KG1 (cell line): Measurements from ENCODE around the gene ARID5B.

ENCODE experiments used
- DNase-seq: peaks from one replicate; lab custom pipeline; 2025; lab: John Stamatoyannopoulos, UW

The ARID5B gene

DNA sequence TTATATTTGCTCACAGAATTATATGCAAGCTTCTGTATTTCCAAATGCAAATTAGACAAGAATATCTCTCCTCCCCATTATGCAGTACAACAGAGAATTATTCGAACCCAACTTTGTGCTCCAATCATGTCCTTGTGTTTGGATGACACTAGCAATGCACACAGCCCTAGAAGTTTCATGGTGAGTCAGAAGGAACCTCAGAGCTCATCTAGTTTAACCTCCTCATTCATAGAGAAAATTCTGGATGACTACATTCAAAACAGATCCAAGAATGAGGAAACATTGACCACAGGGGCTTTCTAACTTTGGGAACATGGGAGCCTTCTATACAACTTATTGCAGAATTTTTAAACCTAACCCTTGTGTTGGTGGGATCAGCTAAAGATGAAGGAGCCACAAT, 12.8 kb upstream of the ARID5B start:
- no peak for DNase-seq

GRCh38 chr10:61890430-61890829, 11.1 kb upstream of the ARID5B start:
- DNase-seq: no peak

DNA sequence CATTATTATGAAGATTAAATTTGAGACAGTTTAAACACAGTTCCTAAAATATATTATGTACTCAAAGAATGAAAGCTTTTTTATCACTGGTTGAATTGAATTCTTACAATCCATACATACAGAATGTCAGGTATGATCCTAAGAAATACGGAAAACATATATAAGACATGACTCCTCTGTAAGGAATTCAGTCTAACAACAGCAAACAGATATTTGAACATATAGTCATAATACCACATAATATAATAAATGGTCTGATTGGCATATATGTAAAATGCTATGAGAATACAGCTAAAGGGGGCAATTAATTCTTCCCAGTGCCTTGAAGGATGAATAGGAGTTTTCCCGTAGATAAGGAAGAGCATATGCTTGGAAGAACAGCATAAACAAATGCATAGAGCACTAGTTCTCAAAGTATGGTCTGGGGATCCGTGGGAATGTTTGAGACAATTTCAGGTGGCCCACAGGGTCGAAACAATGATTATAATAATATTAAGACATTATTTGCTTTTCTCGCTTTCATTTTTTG, 10.6 kb upstream of the ARID5B start:
- DNase-seq: no peak

DNA sequence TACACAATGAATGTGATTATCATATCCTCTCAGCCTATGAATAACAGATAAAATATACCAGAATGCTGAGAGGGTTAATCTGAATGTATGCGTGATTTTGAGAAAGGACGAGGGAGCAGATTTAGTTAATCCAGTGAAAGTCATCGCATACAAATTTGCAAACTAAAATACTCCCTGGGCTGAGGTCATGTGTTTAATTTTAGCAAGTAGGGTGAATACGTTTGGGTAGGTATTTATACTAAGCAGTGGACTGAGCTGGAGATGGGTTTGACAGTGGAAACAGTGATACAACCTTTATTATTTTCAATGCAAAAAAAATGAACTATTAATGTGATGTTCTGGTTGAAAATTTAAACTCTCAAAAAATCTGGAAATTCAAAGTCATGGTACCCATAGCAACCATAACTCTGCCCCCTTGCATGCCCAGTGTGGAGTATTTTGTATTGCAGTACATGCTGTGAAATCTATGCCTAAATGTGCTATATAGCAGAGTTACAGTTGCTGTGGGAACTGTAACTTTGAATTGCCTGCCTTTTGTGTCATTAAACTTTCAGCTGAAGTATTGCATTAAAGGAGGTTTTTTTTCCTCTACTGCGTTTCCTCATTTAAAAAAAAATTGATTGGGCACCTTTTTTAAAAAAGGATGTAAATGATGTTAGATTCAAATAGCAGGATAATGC, 9.5 kb upstream of the ARID5B start:
- no peak for DNase-seq

DNA sequence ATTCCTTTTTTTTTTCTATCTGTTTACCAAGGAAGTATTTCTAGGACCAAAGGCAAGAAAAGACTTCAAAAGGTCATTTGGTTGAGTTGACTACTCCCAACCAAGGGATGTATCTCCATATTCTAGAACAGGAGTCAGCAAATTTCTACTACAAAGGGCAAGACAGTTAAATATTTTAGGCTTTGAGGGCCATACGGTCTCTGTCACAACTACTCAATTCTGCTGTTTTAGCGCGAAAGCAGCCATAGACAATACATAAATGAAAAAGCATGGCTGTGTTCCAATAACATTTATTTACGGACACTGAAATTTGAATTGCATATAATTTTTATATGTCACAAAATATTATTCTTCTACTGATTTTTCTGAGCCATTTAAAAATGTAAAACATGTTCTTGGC, 8.5 kb upstream of the ARID5B start:
- DNase-seq: no peak

- no peak for DNase-seq
Measured at GRCh38 chr10:61894133-61894532, 7.4 kb upstream of the ARID5B start.

- no peak for DNase-seq
Measured at GRCh38 chr10:61895898-61896600, 5.5 kb upstream of the ARID5B start.

- peak; percentile 22 for DNase-seq
Measured at GRCh38 chr10:61896854-61897661, 4.4 kb upstream of the ARID5B start.

GRCh38 chr10:61897671-61898434, 3.6 kb upstream of the ARID5B start:
- no peak for DNase-seq

DNA sequence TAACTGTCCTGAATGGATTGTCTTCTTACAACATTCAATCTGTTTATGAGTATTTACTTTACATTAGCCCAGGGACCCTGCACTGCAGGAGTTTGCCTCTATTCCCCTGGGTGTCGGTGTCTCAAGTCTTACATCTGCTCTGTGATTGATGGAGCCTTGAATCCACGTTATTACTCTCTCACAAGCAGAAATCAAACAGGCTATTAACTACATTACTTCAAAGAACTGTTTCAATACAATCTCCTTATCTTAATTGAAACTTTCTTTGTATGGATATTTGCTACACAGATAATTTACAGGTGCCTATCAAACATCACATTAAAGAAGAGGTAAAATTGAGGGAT, 3.1 kb upstream of the ARID5B start:
- no peak for DNase-seq

DNA sequence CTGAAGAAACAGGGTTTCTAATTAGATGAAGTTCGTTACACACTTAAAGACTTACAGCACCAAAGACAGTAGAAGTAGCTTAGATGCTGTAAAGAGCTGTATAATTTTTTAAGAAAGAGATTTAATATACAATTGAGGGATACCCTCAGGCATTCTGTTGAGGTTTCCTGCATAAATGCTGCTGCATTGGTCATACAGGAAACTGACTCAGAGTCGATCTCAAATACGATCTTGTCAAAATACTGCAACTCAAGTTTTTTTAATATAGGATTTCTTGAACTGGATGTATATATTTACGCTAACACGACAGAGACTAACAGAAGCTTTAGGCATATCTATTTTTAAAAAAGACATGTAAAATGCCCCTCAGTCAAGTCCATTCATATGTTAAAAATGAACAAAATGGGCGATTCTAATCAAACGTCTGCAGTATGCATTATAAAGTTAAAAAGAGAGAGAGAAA, 2.4 kb upstream of the ARID5B start:
- peak; percentile 35 for DNase-seq

DNA sequence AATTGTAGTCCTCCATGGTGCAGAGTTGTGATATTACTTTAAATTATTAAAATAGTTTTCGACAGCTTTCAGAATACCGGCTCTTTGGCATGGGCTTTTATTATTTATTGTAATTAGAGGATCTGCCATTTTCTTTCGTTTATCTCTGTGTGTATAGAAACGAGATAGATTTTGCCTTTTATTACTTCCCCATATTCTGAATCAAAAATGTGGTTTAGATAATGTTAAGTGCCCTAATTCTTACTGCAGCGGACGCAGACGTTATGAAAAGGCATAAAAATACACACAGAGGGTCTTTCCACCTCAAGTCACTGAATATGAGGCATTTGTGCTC, 1.9 kb upstream of the ARID5B start:
- DNase-seq: no peak

GRCh38 chr10:61899997-61900828, 1.3 kb upstream of the ARID5B start:
- peak; percentile 73 for DNase-seq

- DNase-seq: no peak
Measured at GRCh38 chr10:61901829-61902444, 438 bp downstream of the ARID5B start.

- peak; percentile 44 for DNase-seq
Measured at GRCh38 chr10:61902445-61903220, 1.1 kb downstream of the ARID5B start.

- DNase-seq: peak; percentile 40
Measured at GRCh38 chr10:61903221-61903927, 1.9 kb downstream of the ARID5B start.

DNA sequence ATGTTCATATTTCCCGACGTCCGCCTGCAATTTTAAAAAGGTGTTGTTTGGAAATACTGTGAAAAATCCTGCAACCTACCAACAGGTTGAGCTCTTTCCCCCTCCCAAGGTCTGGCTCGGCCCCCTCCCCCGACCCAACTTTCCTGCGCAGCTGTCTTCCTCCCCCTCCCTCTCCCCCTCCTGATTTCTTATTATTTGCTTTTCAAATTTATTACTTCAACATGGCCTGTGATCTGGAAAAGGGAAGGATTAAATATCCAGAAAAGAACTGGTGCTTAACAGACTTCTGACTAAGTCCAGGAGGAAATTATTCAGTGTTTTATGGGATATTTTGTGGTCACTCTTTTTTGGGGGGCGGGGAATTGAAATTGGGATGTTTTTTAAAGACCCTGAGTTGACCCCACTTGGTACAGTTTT, 2.4 kb downstream of the ARID5B start:
- DNase-seq: no peak

GRCh38 chr10:61904733-61905725, 3.5 kb downstream of the ARID5B start:
- no peak for DNase-seq
